PC-3 (cell line): ENCODE results near the gene LPCAT1.

Experiments used
- CTCF ChIP-seq: fragments of 300-600 bp; sonication (generic); conservative IDR thresholded peaks from 2 replicates; pipeline ENCODE4 v1.5.1; 2017; ENCODE audit warnings: antibody characterized with exemption, low read depth, mild to moderate bottlenecking, low read length
- EZH2 ChIP-seq: fragments of 300-600 bp; sonication (generic); IDR thresholded peaks from one replicate; pipeline ENCODE4 v1.6.1; 2017; ENCODE audit warnings: antibody characterized with exemption, mild to moderate bottlenecking, low read length; ENCODE audit not compliant: unreplicated experiment
- EZH2phosphoT487 ChIP-seq: fragments of 300-600 bp; sonication (generic); IDR thresholded peaks from 2 replicates; pipeline ENCODE4 v1.6.1; 2018; ENCODE audit warnings: mild to moderate bottlenecking, antibody characterized with exemption, low read length, borderline replicate concordance

DNA sequence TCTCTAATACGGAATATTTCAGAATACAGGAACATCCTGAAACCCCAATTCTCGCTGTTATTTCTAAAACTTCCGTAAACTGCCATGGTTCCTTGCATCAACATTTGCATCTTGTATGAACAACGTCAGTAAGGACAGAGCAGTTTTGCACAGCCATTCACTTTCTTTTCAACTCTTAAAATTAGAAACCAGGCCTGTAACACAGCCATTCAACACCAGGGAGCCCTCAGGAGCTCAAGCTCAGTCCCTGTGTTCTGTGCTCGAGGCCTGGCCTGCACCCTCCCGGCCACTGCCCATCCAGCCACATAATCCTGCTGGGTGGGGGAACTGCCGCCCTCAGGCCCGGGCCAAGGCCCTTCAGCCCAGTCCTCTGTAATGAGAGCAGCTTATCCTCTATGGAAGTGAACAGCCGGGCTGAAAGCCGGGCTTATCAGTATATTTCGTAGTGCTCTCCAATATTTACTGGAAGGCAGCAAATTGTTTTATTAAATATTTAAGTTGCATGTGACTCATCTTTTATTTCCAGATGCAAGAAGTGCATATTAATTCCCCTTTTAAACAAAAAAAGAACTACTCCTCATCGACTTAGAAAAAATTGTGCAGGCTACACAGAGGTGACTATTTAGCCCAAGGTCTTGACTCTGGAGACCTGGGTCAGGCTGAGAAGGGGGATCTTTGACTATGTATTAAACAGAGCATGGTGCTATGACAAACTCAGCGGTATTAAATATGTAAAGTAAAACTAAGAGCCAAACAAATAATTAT lies 45.3 kb downstream of the LPCAT1 start:
- no peak for TF ChIP-seq CTCF
- no peak for TF ChIP-seq EZH2phosphoT487
- no peak for TF ChIP-seq EZH2
